ENCODE results near the gene UAP1L1. TPM values are rescaled to one million over a fixed set of nuclear protein-coding genes. Genes with fewer than 3 reads are reported as not detected.
A peak's percentile ranks its signal among the peaks of the same experiment; 100 is the strongest.

Gene UAP1L1
- total RNA-seq, 1 donor = 36.9 TPM

GRCh38 chr9:137064027-137064879 lies 13.1 kb upstream of the UAP1L1 start:
- peak; percentile 74 for TF ChIP-seq CTCF (IDR thresholded peaks at IDR 0.05; ENCODE audit: extremely low read depth, low read depth, low read length)
- Histone ChIP-seq H2AFZ (ENCODE audit: low read length) (no peak overlapping the region), H4K20me1 (ENCODE audit: insufficient read depth, low read length) (peaks cover 6% of the 10 kb centered on the region)

DNA sequence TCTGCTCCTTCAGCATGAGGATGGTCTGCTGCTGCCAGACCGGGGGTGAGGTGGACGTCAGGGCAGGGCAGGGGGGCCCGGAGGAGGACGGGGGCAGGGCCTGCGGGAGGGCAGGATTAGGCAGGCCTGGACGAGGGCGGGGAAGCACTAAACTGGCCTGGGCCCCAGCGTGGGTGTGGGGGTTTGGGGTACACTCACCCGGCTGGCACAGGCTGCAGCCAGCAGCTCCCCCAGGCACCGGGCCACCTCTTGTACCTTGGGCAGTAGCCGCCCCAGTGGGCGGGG lies 12.5 kb upstream of the UAP1L1 start:
- Histone ChIP-seq H3K4me3 (ENCODE audit: insufficient read depth, low read length) (no peak overlapping the region), H3K27ac (ENCODE audit: low read depth, low read length) (no peak overlapping the region), H3K36me3 (ENCODE audit: insufficient read depth, low read length) (no peaks in the 10 kb centered on the region), H4K20me1 (ENCODE audit: insufficient read depth, low read length) (peaks cover 6% of the 10 kb centered on the region), H3K9me3 (ENCODE audit: low read depth, low read length) (no peaks in the 10 kb centered on the region), H3K4me2 (ENCODE audit: insufficient read depth, low read length) (no peak overlapping the region), H3K4me1 (ENCODE audit: insufficient read depth, low read length) (no peaks in the 10 kb centered on the region), H3K79me2 (ENCODE audit: insufficient read depth, low read length) (no peaks in the 10 kb centered on the region), H3K27me3 (ENCODE audit: insufficient read depth, low read length) (no peaks in the 10 kb centered on the region), H2AFZ (ENCODE audit: low read length) (no peak overlapping the region)
- no peak for TF ChIP-seq CTCF (IDR thresholded peaks at IDR 0.05; ENCODE audit: extremely low read depth, low read depth, low read length)
- peak; percentile 44 for DNase-seq (ENCODE audit: insufficient read length, low spot score, missing footprints)

More at GRCh38 chr9:137064027-137064879, 13.1 kb upstream of the UAP1L1 start:
- H3K4me3 ChIP-seq (ENCODE audit: insufficient read depth, low read length) = no peak overlapping the region
- no peak overlapping the region for H3K27ac ChIP-seq (ENCODE audit: low read depth, low read length)
- H3K36me3 ChIP-seq (ENCODE audit: insufficient read depth, low read length) = no peaks in the 10 kb centered on the region
- H3K4me1 ChIP-seq (ENCODE audit: insufficient read depth, low read length) = no peaks in the 10 kb centered on the region
- H3K79me2 ChIP-seq (ENCODE audit: insufficient read depth, low read length) = no peaks in the 10 kb centered on the region
- no peaks in the 10 kb centered on the region for H3K9me3 ChIP-seq (ENCODE audit: low read depth, low read length)
- H3K27me3 ChIP-seq (ENCODE audit: insufficient read depth, low read length) = no peaks in the 10 kb centered on the region
- DNase-seq (ENCODE audit: insufficient read length, low spot score, missing footprints) = peak; percentile 97
- H3K4me2 ChIP-seq (ENCODE audit: insufficient read depth, low read length) = no peak overlapping the region

- no peak overlapping the region for H3K27ac ChIP-seq (ENCODE audit: low read depth, low read length)
Observed at GRCh38 chr9:137065336-137065967, 11.9 kb upstream of the UAP1L1 start.

More at GRCh38 chr9:137065336-137065967, 11.9 kb upstream of the UAP1L1 start:
- no peak overlapping the region for H2AFZ ChIP-seq (ENCODE audit: low read length)
- no peak overlapping the region for H3K4me3 ChIP-seq (ENCODE audit: insufficient read depth, low read length)
- peak; percentile 81 for DNase-seq (ENCODE audit: insufficient read length, low spot score, missing footprints)
- H3K9me3 ChIP-seq (ENCODE audit: low read depth, low read length) = no peaks in the 10 kb centered on the region
- H4K20me1 ChIP-seq (ENCODE audit: insufficient read depth, low read length) = peaks cover 6% of the 10 kb centered on the region
- no peaks in the 10 kb centered on the region for H3K79me2 ChIP-seq (ENCODE audit: insufficient read depth, low read length)
- no peak overlapping the region for H3K4me2 ChIP-seq (ENCODE audit: insufficient read depth, low read length)
- H3K4me1 ChIP-seq (ENCODE audit: insufficient read depth, low read length) = no peaks in the 10 kb centered on the region
- TF ChIP-seq CTCF (IDR thresholded peaks at IDR 0.05; ENCODE audit: extremely low read depth, low read depth, low read length) = no peak
- no peaks in the 10 kb centered on the region for H3K36me3 ChIP-seq (ENCODE audit: insufficient read depth, low read length)
- H3K27me3 ChIP-seq (ENCODE audit: insufficient read depth, low read length) = no peaks in the 10 kb centered on the region

Data from osteoblast (primary cell).